Fibroblast of skin of left quadriceps (primary cell): ENCODE measurements around the gene S100PBP.

ENCODE experiments used
- DNase-seq, 2 experiments: peaks; one replicate each; pipeline ENCODE4 v3.0.0-alpha.2; 2013; ENCODE audit warnings: low read depth in 2 of 2

The S100PBP gene

GRCh38 chr1:32886828-32887414 lies 69.5 kb downstream of the S100PBP start:
- DNase-seq, result no peak

GRCh38 chr1:32887623-32888022 lies 70.2 kb downstream of the S100PBP start:
- DNase-seq, result no peak

GRCh38 chr1:32888134-32888533 lies 70.7 kb downstream of the S100PBP start:
- DNase-seq, result no peak

- DNase-seq, result no peak
Observed at GRCh38 chr1:32888677-32889420, 71.4 kb downstream of the S100PBP start.

- DNase-seq, result no peak
Observed at GRCh38 chr1:32889731-32890278, 72.4 kb downstream of the S100PBP start.

GRCh38 chr1:32890516-32891240 lies 73.2 kb downstream of the S100PBP start:
- DNase-seq, result no peak

- DNase-seq, result no peak
Observed at GRCh38 chr1:32891241-32891570, 73.8 kb downstream of the S100PBP start.

GRCh38 chr1:32891630-32892029 lies 74.2 kb downstream of the S100PBP start:
- DNase-seq, result no peak

GRCh38 chr1:32892368-32893197 lies 75.1 kb downstream of the S100PBP start:
- DNase-seq, result no peak

- no peak for DNase-seq
Observed at GRCh38 chr1:32893198-32894018, 76.0 kb downstream of the S100PBP start.

GRCh38 chr1:32894019-32894600 lies 76.7 kb downstream of the S100PBP start:
- no peak for DNase-seq

GRCh38 chr1:32894681-32895080 lies 77.2 kb downstream of the S100PBP start:
- DNase-seq, result no peak

GRCh38 chr1:32895325-32896215 lies 78.1 kb downstream of the S100PBP start:
- no peak for DNase-seq

GRCh38 chr1:32896451-32896850 lies 79.0 kb downstream of the S100PBP start:
- no peak for DNase-seq

GRCh38 chr1:32897082-32898049 lies 79.9 kb downstream of the S100PBP start:
- no peak for DNase-seq

GRCh38 chr1:32898056-32898455 lies 80.6 kb downstream of the S100PBP start:
- no peak for DNase-seq

- no peak for DNase-seq
Observed at GRCh38 chr1:32898958-32899357, 81.5 kb downstream of the S100PBP start.

- DNase-seq, result no peak
Observed at GRCh38 chr1:32899586-32900296, 82.3 kb downstream of the S100PBP start.
